ENCODE data around the gene DDX4.

GRCh38 chr5:55758231-55758630, 20.4 kb downstream of the DDX4 start:
- TF ChIP-seq TARDBP (IDR thresholded peaks at IDR 0.05) (no peak), BHLHE40 (IDR thresholded peaks at IDR 0.05; ENCODE audit: borderline replicate concordance) (no peak), ARNT (IDR thresholded peaks at IDR 0.05) (no peak), NFRKB (IDR thresholded peaks at IDR 0.05) (no peak), CTBP1 (IDR thresholded peaks at IDR 0.05; ENCODE audit: borderline replicate concordance) (no peak), SP1 (IDR thresholded peaks at IDR 0.05) (no peak), LEF1 (IDR thresholded peaks at IDR 0.05; ENCODE audit: borderline replicate concordance) (no peak), PKNOX1 (IDR thresholded peaks at IDR 0.05) (no peak)
